Measurements from ENCODE around the gene ZNF862. TPM values are rescaled to one million over a fixed set of nuclear protein-coding genes. Genes with fewer than 3 reads are reported as not detected.

ZNF862 gene
- total and polyA plus RNA-seq, 2 experiments from 2014 or later = 0.94 to 2.3 TPM

- no peaks in the 10 kb centered on the region for H3K9me2 ChIP-seq (ENCODE audit: insufficient read depth)
- no peak overlapping the region for H3K4me3 Mint-ChIP-seq
- no peaks in the 10 kb centered on the region for H3F3A ChIP-seq (replicated peaks; ENCODE audit: low read depth)
- no peaks in the 10 kb centered on the region for H3K79me2 ChIP-seq (replicated peaks; ENCODE audit: insufficient read depth)
- DNase-seq (ENCODE audit: low spot score) = peak; percentile 56
- no peaks in the 10 kb centered on the region for H4K20me1 ChIP-seq (replicated peaks; ENCODE audit: insufficient read depth)
- H3K4me1 ChIP-seq (ENCODE audit: insufficient read depth) = no peaks in the 10 kb centered on the region; the same call in 1 of the 2 replicates
- no peak overlapping the region for H2AFZ ChIP-seq
- TF ChIP-seq STAT1 (IDR thresholded peaks at IDR 0.05; ENCODE audit: unreplicated experiment) (no peak), EZH2 (IDR thresholded peaks at IDR 0.05; ENCODE audit: low read depth, unreplicated experiment) (no peak), JUNB (IDR thresholded peaks at IDR 0.05; ENCODE audit: unreplicated experiment) (no peak), EZH2phosphoT487 (IDR thresholded peaks at IDR 0.05; ENCODE audit: unreplicated experiment) (no peak)
- TF ChIP-seq, protein P1, sequence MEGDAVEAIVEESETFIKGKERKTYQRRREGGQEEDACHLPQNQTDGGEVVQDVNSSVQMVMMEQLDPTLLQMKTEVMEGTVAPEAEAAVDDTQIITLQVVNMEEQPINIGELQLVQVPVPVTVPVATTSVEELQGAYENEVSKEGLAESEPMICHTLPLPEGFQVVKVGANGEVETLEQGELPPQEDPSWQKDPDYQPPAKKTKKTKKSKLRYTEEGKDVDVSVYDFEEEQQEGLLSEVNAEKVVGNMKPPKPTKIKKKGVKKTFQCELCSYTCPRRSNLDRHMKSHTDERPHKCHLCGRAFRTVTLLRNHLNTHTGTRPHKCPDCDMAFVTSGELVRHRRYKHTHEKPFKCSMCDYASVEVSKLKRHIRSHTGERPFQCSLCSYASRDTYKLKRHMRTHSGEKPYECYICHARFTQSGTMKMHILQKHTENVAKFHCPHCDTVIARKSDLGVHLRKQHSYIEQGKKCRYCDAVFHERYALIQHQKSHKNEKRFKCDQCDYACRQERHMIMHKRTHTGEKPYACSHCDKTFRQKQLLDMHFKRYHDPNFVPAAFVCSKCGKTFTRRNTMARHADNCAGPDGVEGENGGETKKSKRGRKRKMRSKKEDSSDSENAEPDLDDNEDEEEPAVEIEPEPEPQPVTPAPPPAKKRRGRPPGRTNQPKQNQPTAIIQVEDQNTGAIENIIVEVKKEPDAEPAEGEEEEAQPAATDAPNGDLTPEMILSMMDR (conservative IDR thresholded peaks at IDR 0.05; ENCODE audit: low read depth in 2 of 2) = peak; percentile 54
- no peak overlapping the region for H3K27ac ChIP-seq (ENCODE audit: low read depth)
- no peaks in the 10 kb centered on the region; the same call in 1 of the 3 replicates for H3K9me3 Mint-ChIP-seq
- peak; percentile 47 for ATAC-seq
- H3K27me3 ChIP-seq (ENCODE audit: insufficient read depth) = no peaks in the 10 kb centered on the region
- no peaks in the 10 kb centered on the region for H3K36me3 ChIP-seq (ENCODE audit: insufficient read depth)
- H3K4me3 ChIP-seq = no peak overlapping the region
- H3K27ac Mint-ChIP-seq = no peak overlapping the region
- H3K4me2 ChIP-seq = no peak overlapping the region
- no peaks in the 10 kb centered on the region for H3K36me3 Mint-ChIP-seq (ENCODE audit: low read depth)
- H3K4me1 Mint-ChIP-seq = peaks cover 5% of the 10 kb centered on the region; the same call in 2 of the 3 replicates
- peaks cover 6% of the 10 kb centered on the region for H3K27me3 Mint-ChIP-seq (ENCODE audit: insufficient read depth, low read depth, poor library complexity)
Observed at GRCh38 chr7:149811221-149811620, 27.0 kb upstream of the ZNF862 start.

- no peaks in the 10 kb centered on the region for H3K27me3 ChIP-seq (ENCODE audit: insufficient read depth)
- no peak overlapping the region for H2AFZ ChIP-seq
- H3K36me3 ChIP-seq (ENCODE audit: insufficient read depth) = no peaks in the 10 kb centered on the region
- H3K27ac Mint-ChIP-seq = no peak overlapping the region
- no peak for ATAC-seq
- no peaks in the 10 kb centered on the region; the same call in 1 of the 2 replicates for H3K4me1 ChIP-seq (ENCODE audit: insufficient read depth)
- no peak overlapping the region for H3K4me2 ChIP-seq
- H3F3A ChIP-seq (replicated peaks; ENCODE audit: low read depth) = no peaks in the 10 kb centered on the region
- no peak for TF ChIP-seq JUNB (IDR thresholded peaks at IDR 0.05; ENCODE audit: unreplicated experiment)
- no peak for TF ChIP-seq CREB1 (CRISPR knock-in tag; IDR thresholded peaks at IDR 0.05; ENCODE audit: low read depth)
- no peak for TF ChIP-seq NANOG (IDR thresholded peaks at IDR 0.05; ENCODE audit: borderline replicate concordance)
- no peak for TF ChIP-seq STAT1 (IDR thresholded peaks at IDR 0.05; ENCODE audit: unreplicated experiment)
- H3K4me1 Mint-ChIP-seq = peaks cover 5% of the 10 kb centered on the region; the same call in 2 of the 3 replicates
- H3K4me3 Mint-ChIP-seq = no peak overlapping the region
- DNase-seq (ENCODE audit: low spot score) = no peak
- H3K4me3 ChIP-seq = no peak overlapping the region
- H3K9me3 Mint-ChIP-seq = no peaks in the 10 kb centered on the region; the same call in 1 of the 3 replicates
- H3K79me2 ChIP-seq (replicated peaks; ENCODE audit: insufficient read depth) = no peaks in the 10 kb centered on the region
- H3K27me3 Mint-ChIP-seq (ENCODE audit: insufficient read depth, low read depth, poor library complexity) = peaks cover 2% of the 10 kb centered on the region
- H3K27ac ChIP-seq (ENCODE audit: low read depth) = no peak overlapping the region
- H4K20me1 ChIP-seq (replicated peaks; ENCODE audit: insufficient read depth) = no peaks in the 10 kb centered on the region
- H3K36me3 Mint-ChIP-seq (ENCODE audit: low read depth) = no peaks in the 10 kb centered on the region
- H3K9me2 ChIP-seq (ENCODE audit: insufficient read depth) = no peaks in the 10 kb centered on the region
Observed at GRCh38 chr7:149811831-149812490, 26.2 kb upstream of the ZNF862 start.
